K562 (cell line): Measurements from ENCODE around the gene NDUFB7. TPM values are rescaled to one million over a fixed set of nuclear protein-coding genes. Genes with fewer than 3 reads are reported as not detected.

ENCODE experiments used
- ARID1B ChIP-seq: fragments of 450-650 bp; IDR thresholded peaks from 2 replicates; pipeline ENCODE4 v1.6.1; 2016; ENCODE audit warnings: antibody characterized with exemption, mild to moderate bottlenecking, inconsistent platforms
- CBFA2T3 ChIP-seq: fragments of 450-650 bp; IDR thresholded peaks from 2 replicates; pipeline ENCODE4 v1.6.1; 2017
- CREM ChIP-seq: IDR thresholded peaks from 2 replicates; pipeline ENCODE4 v1.6.1; 2014; ENCODE audit warnings: antibody characterized with exemption, low read depth
- EZH2 ChIP-seq: IDR thresholded peaks from 2 replicates; pipeline ENCODE4 v1.6.1; 2012; ENCODE audit warnings: low read depth, mild to moderate bottlenecking, inconsistent platforms, low read length, borderline replicate concordance
- ID3 ChIP-seq, 2 experiments: fragments of 250-450 bp in 1 of 2; fragments of 450-650 bp in 1 of 2; sonication (Bioruptor Pico) in 1 of 2; IDR thresholded peaks; 2 replicates each; pipeline versions ENCODE4 v1.6.1 to v1.8.0; 2016 to 2021; ENCODE audit warnings: mild to moderate bottlenecking in 2 of 2, moderate library complexity in 2 of 2, missing compliant biosample characterization in 1 of 2, missing genetic modification characterization in 1 of 2
- NCOA4 ChIP-seq: fragments of 450-650 bp; IDR thresholded peaks from 2 replicates; pipeline ENCODE4 v1.6.1; 2018; ENCODE audit warnings: mild to moderate bottlenecking; ENCODE audit not compliant: partially characterized antibody
- NR4A1 ChIP-seq, 2 experiments: fragments of 250-450 bp in 1 of 2; fragments of 450-650 bp in 1 of 2; sonication (Bioruptor Pico) in 1 of 2; IDR thresholded peaks; 2 replicates each; pipeline versions ENCODE4 v1.4.0 to v1.6.1; 2016 to 2020; ENCODE audit warnings: mild to moderate bottlenecking in 2 of 2, missing compliant biosample characterization in 1 of 2, missing genetic modification characterization in 1 of 2, moderate library complexity in 1 of 2
- RBM22 ChIP-seq: fragments of 200-400 bp; formaldehyde crosslinking; IDR thresholded peaks from 2 replicates; pipeline ENCODE4 v1.6.1; 2018; ENCODE audit warnings: low read length, low read depth; ENCODE audit not compliant: poor library complexity, severe bottlenecking
- SIX5 ChIP-seq, 2 experiments: IDR thresholded peaks; 2 replicates each; pipeline ENCODE4 v1.6.1; 2011; ENCODE audit warnings: low read length in 2 of 2, borderline replicate concordance in 1 of 2, low read depth in 1 of 2, mild to moderate bottlenecking in 1 of 2, moderate library complexity in 1 of 2; ENCODE audit not compliant: insufficient read depth in 1 of 2
- SMARCA5 ChIP-seq: fragments of 450-650 bp; IDR thresholded peaks from 2 replicates; pipeline ENCODE4 v1.6.1; 2016
- SMARCC2 ChIP-seq: fragments of 450-650 bp; IDR thresholded peaks from 2 replicates; pipeline ENCODE4 v1.6.1; 2017; ENCODE audit warnings: antibody characterized with exemption, moderate library complexity, mild to moderate bottlenecking, low read depth
- ZBED1 ChIP-seq: IDR thresholded peaks from 2 replicates; pipeline ENCODE4 v1.6.1; 2014
- ZC3H4 ChIP-seq: sonication (generic); formaldehyde crosslinking; IDR thresholded peaks from 2 replicates; pipeline ENCODE4 v1.9.0; 2021; ENCODE audit warnings: missing genetic modification reagents, borderline replicate concordance
- ZNF124 ChIP-seq: sonication (generic); formaldehyde crosslinking; IDR thresholded peaks from 2 replicates; pipeline ENCODE4 v1.8.1; 2022; ENCODE audit warnings: missing genetic modification reagents
- ZNF282 ChIP-seq: sonication (generic); formaldehyde crosslinking; IDR thresholded peaks from 2 replicates; pipeline ENCODE4 v1.8.1; 2023; ENCODE audit warnings: missing genetic modification reagents
- ZNF41 ChIP-seq: fragments of 250-450 bp; sonication (Bioruptor Pico); conservative IDR thresholded peaks from 2 replicates; pipeline ENCODE4 v1.4.0; 2020; ENCODE audit warnings: mild to moderate bottlenecking
- ZNF766 ChIP-seq: fragments of 200-800 bp; sonication (Bioruptor generic); conservative IDR thresholded peaks from 2 replicates; pipeline ENCODE4 v1.6.1; 2016; ENCODE audit warnings: missing genetic modification characterization, missing compliant biosample characterization
- polyA plus RNA-seq, 8 experiments: library from polyadenylated mRNA; depleted of rRNA in 4 of 8; stranded (reverse) in 5 of 8; unstranded in 3 of 8; fragments of >200 nt; fragmentation: Nextera tagmentation in 2 of 8; fragmentation: Illumina TruSeq in 1 of 8; extraction: Ambion mirVana in 2 of 8; extraction: Trizol in 1 of 8; gene quantifications; 2 replicates each; pipeline versions ENCODE4 v1.2.1 to v1.2.3, GENCODE V29; 2011 to 2014; ENCODE audit warnings: inconsistent platforms in 1 of 8, missing spikeins in 1 of 8
- total RNA-seq, 7 experiments: library from RNA; depleted of rRNA in 6 of 7; stranded (reverse); fragments of >200 nt in 6 of 7; fragmentation: Illumina TruSeq in 2 of 7; extraction: Trizol in 2 of 7; gene quantifications; 2 replicates each; pipeline versions ENCODE4 v1.2.1 to v1.2.3, GENCODE V29; 2011 to 2021; ENCODE audit warnings: low replicate concordance in 1 of 7
- TF ChIP-seq, protein P1 (sequence below): sonication (generic); formaldehyde crosslinking; IDR thresholded peaks from 2 replicates; pipeline ENCODE4 v1.9.0; 2022; ENCODE audit warnings: mild to moderate bottlenecking, missing genetic modification reagents
- TF ChIP-seq, protein P2 (sequence below): fragments of 450-650 bp; IDR thresholded peaks from 2 replicates; pipeline ENCODE4 v1.6.1; 2016; ENCODE audit warnings: borderline replicate concordance

The NDUFB7 gene
- total and polyA plus RNA-seq, 9 of the 15 experiments (the other 6 are each of a cell fraction or from before 2014, with no cell fraction given) = 14.9 to 842 (median 137) TPM

DNA sequence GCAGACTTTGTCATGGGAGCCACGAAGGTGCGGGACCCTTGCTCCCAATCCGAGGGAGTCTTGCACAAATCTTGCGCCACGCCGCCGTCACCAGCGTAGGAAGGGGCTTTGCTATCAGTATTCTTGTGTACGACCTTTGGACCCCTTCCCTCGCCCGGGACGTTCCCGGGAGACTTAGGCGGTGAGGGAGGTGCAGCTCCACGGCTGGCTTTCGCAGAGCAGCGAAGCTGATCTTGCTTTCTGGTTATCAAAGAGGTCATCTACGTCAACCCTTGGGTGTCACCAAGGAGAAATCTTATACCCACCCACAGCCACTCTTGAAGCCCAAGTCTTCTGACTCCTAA is 41.9 kb downstream of the NDUFB7 start (continued):
- TF ChIP-seq ID3 (CRISPR knock-in tag; IDR thresholded peaks at IDR 0.05) (no peak), ID3 (tag; IDR thresholded peaks at IDR 0.05) (peak; percentile 52; the same call in 1 of the 2 replicates), ZNF41 (CRISPR knock-in tag) (0 out of 2 replicates have a peak, but pooled peaks have one; percentile 10), SMARCA5 (no peak), SMARCC2 (0 out of 2 replicates have a peak, but pooled peaks have one; percentile 32), SIX5 (IDR thresholded peaks at IDR 0.05; ENCODE audit: borderline replicate concordance in 1 of 2, insufficient read depth in 1 of 2, low read depth in 1 of 2, low read length in 2 of 2) (no peak), ARID1B (0 out of 2 replicates have a peak, but pooled peaks have one; percentile 21), ZNF282 (no peak), ZNF766 (CRISPR knock-in tag) (no peak; the same call in 1 of the 2 replicates), NR4A1 (CRISPR knock-in tag; IDR thresholded peaks at IDR 0.05) (0 out of 2 replicates have a peak, but pooled peaks have one; percentile 0), NR4A1 (tag; IDR thresholded peaks at IDR 0.05) (no peak), NCOA4 (no peak), EZH2 (no peak), ZNF124 (CRISPR knock-in tag) (no peak), ZBED1 (no peak), CBFA2T3 (no peak), RBM22 (no peak), ZC3H4 (CRISPR knock-in tag) (peak; percentile 77; the same call in 1 of the 2 replicates), CREM (no peak)
- TF ChIP-seq, protein P1, sequence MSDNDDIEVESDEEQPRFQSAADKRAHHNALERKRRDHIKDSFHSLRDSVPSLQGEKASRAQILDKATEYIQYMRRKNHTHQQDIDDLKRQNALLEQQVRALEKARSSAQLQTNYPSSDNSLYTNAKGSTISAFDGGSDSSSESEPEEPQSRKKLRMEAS = no peak
- TF ChIP-seq, protein P2, sequence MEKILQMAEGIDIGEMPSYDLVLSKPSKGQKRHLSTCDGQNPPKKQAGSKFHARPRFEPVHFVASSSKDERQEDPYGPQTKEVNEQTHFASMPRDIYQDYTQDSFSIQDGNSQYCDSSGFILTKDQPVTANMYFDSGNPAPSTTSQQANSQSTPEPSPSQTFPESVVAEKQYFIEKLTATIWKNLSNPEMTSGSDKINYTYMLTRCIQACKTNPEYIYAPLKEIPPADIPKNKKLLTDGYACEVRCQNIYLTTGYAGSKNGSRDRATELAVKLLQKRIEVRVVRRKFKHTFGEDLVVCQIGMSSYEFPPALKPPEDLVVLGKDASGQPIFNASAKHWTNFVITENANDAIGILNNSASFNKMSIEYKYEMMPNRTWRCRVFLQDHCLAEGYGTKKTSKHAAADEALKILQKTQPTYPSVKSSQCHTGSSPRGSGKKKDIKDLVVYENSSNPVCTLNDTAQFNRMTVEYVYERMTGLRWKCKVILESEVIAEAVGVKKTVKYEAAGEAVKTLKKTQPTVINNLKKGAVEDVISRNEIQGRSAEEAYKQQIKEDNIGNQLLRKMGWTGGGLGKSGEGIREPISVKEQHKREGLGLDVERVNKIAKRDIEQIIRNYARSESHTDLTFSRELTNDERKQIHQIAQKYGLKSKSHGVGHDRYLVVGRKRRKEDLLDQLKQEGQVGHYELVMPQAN = peak; percentile 50; the same call in 1 of the 2 replicates
